Trophoblast cell (in vitro differentiated cells and primary cell): ENCODE results near the gene PRKN.

Source experiments
- DNase-seq, 2 donors: peaks; one replicate each; pipeline ENCODE4 v3.0.0-alpha.2; 2016
- H2AFZ ChIP-seq: 2 replicates; pipeline ENCODE4 v1.6.1; 2013; ENCODE audit warnings: low read length, moderate library complexity, mild to moderate bottlenecking; ENCODE audit not compliant: insufficient read depth, poor library complexity
- H2AK5ac ChIP-seq: 2 replicates; pipeline ENCODE4 v1.6.1; 2013; ENCODE audit warnings: mild to moderate bottlenecking, low read length
- H2BK120ac ChIP-seq: 2 replicates; pipeline ENCODE4 v1.6.1; 2013; ENCODE audit warnings: low read length, mild to moderate bottlenecking, moderate library complexity; ENCODE audit not compliant: insufficient read depth, poor library complexity
- H2BK12ac ChIP-seq: 2 replicates; pipeline ENCODE4 v1.6.1; 2013; ENCODE audit warnings: mild to moderate bottlenecking, low read length, moderate library complexity
- H2BK5ac ChIP-seq: 2 replicates; pipeline ENCODE4 v1.6.1; 2013; ENCODE audit warnings: low read length, low read depth, moderate library complexity, mild to moderate bottlenecking; ENCODE audit not compliant: poor library complexity
- H3K14ac ChIP-seq: 2 replicates; pipeline ENCODE4 v1.6.1; 2013; ENCODE audit warnings: mild to moderate bottlenecking, low read length
- H3K18ac ChIP-seq: 2 replicates; pipeline ENCODE4 v1.6.1; 2013; ENCODE audit warnings: mild to moderate bottlenecking, low read length
- H3K23ac ChIP-seq: 2 replicates; pipeline ENCODE4 v1.6.1; 2013; ENCODE audit warnings: low read length
- H3K27ac ChIP-seq: 2 replicates; pipeline ENCODE4 v1.5.1; 2013; ENCODE audit warnings: low read depth, mild to moderate bottlenecking, inconsistent platforms, low read length, moderate library complexity
- H3K27me3 ChIP-seq: 2 replicates; pipeline ENCODE4 v1.6.1; 2013; ENCODE audit warnings: inconsistent platforms, mild to moderate bottlenecking, low read length, moderate library complexity; ENCODE audit not compliant: insufficient read depth
- H3K36me3 ChIP-seq, 2 experiments: 1 replicate in 1 of 2; 2 replicates in 1 of 2; pipeline ENCODE4 v1.6.1; 2013; ENCODE audit warnings: low read length in 2 of 2, mild to moderate bottlenecking in 2 of 2, moderate library complexity in 1 of 2; ENCODE audit not compliant: insufficient read depth in 2 of 2, control insufficient read depth in 1 of 2
- H3K4ac ChIP-seq: 2 replicates; pipeline ENCODE4 v1.6.1; 2013; ENCODE audit warnings: low read depth, mild to moderate bottlenecking, low read length, moderate library complexity
- H3K4me1 ChIP-seq, 2 experiments: 1 replicate in 1 of 2; 2 replicates in 1 of 2; pipeline ENCODE4 v1.6.1; 2013; ENCODE audit warnings: low read length in 2 of 2, mild to moderate bottlenecking in 2 of 2, moderate library complexity in 1 of 2; ENCODE audit not compliant: insufficient read depth in 2 of 2, control insufficient read depth in 1 of 2
- H3K4me2 ChIP-seq: 2 replicates; pipeline ENCODE4 v1.6.1; 2013; ENCODE audit warnings: inconsistent platforms, mild to moderate bottlenecking, low read length, moderate library complexity
- H3K4me3 ChIP-seq: 2 replicates; pipeline ENCODE4 v1.5.1; 2013; ENCODE audit warnings: mild to moderate bottlenecking, low read depth, low read length, inconsistent platforms
- H3K79me1 ChIP-seq: one replicate; pipeline ENCODE4 v1.6.1; 2013; ENCODE audit warnings: low read length
- H3K79me2 ChIP-seq: 2 replicates; pipeline ENCODE4 v1.6.1; 2013; ENCODE audit warnings: low read length, mild to moderate bottlenecking; ENCODE audit not compliant: control insufficient read depth, insufficient read depth, poor library complexity
- H3K9ac ChIP-seq: 2 replicates; pipeline ENCODE4 v1.6.1; 2013; ENCODE audit warnings: mild to moderate bottlenecking, low read length
- H3K9me3 ChIP-seq: 2 replicates; pipeline ENCODE4 v1.6.1; 2013; ENCODE audit warnings: low read depth, mild to moderate bottlenecking, control low read depth, inconsistent platforms, low read length; ENCODE audit not compliant: insufficient read depth
- H4K12ac ChIP-seq: 2 replicates; pipeline ENCODE4 v1.6.1; 2013; ENCODE audit warnings: low read depth, mild to moderate bottlenecking, low read length, moderate library complexity
- H4K8ac ChIP-seq: 2 replicates; pipeline ENCODE4 v1.6.1; 2013; ENCODE audit warnings: low read depth, mild to moderate bottlenecking, low read length, moderate library complexity
- H4K91ac ChIP-seq: one replicate; pipeline ENCODE4 v1.6.1; 2013; ENCODE audit warnings: low read depth, mild to moderate bottlenecking, low read length, moderate library complexity
- WGBS: extraction: QIAGEN DNeasy Blood & Tissue Kit; methylation state at CpG from one replicate; pipeline ENCODE4 v1.1.7; 2013; ENCODE audit warnings: missing lambda C conversion rate; ENCODE audit not compliant: insufficient read length, insufficient coverage; ENCODE audit errors: extremely low coverage; 5-methylcytosine and 5-hydroxymethylcytosine counted together

Gene PRKN

DNA sequence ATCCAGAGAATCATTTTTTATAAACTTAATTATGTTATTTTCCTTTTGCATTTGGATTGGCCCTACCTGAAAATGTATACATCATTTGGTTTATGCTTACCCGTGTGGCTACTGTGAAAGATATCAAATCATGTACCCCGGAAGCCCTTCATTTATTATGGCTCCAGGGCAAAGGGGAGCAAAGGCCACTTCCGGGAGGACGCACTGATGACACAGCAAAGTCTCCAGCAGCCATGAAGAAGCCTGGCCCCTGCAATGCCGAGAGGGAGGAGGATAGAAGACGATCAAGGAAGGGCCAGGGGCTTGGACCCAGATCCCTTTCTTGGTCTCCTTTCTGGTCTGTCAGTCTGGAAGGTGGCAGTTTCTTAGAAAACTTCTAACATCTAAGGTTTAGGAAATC, 1073.4 kb downstream of the PRKN start:
- H3K4me3 ChIP-seq, result no peak overlapping the region
- no peaks in the 10 kb centered on the region for H3K79me1 ChIP-seq
- no peak overlapping the region for H2AFZ ChIP-seq
- H2BK120ac ChIP-seq, result no peak overlapping the region
- no peak for DNase-seq
- H3K18ac ChIP-seq, result no peak overlapping the region
- H4K12ac ChIP-seq, result no peak overlapping the region
- no peak overlapping the region for H3K27ac ChIP-seq
- WGBS, result no CpG with 5 or more reads among the region's 6 CpGs
- no peaks in the 10 kb centered on the region for H3K4me1 ChIP-seq
- H3K23ac ChIP-seq, result no peak overlapping the region
- H3K27me3 ChIP-seq, result no peaks in the 10 kb centered on the region
- no peak overlapping the region for H3K4me2 ChIP-seq
- no peak overlapping the region for H4K91ac ChIP-seq
- no peak overlapping the region for H4K8ac ChIP-seq
- H2BK12ac ChIP-seq, result no peak overlapping the region
- H3K79me2 ChIP-seq, result no peaks in the 10 kb centered on the region
- no peaks in the 10 kb centered on the region for H3K36me3 ChIP-seq
- no peak overlapping the region for H3K14ac ChIP-seq
- H3K4ac ChIP-seq, result no peak overlapping the region
- no peak overlapping the region for H2AK5ac ChIP-seq
- H3K9ac ChIP-seq, result no peak overlapping the region
- peaks cover 2% of the 10 kb centered on the region for H3K9me3 ChIP-seq
- H2BK5ac ChIP-seq, result no peak overlapping the region

DNA sequence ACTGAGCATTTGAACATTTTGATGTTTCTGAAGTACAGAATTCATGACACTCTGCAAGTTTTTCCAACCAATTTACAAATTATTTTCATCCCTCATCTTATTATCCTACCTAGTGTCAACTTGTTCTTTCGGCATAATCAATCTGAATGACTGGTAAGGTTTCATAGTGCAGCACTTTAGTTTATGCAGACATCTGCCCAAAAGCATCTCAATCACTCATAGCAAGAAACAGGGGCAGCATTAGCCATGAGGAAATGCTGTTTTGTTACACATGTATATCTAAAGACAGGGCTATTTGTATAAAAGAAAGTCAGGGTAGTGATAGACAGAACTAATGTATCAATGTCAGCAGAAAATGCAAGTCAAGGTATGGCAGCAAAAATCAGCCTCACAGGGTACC, 1075.6 kb downstream of the PRKN start:
- Histone ChIP-seq H2BK5ac (no peak overlapping the region), H3K18ac (no peak overlapping the region), H2AFZ (no peak overlapping the region), H2AK5ac (no peak overlapping the region), H2BK120ac (no peak overlapping the region), H3K4me2 (no peak overlapping the region), H4K8ac (no peak overlapping the region), H3K23ac (no peak overlapping the region), H3K27ac (no peak overlapping the region), H3K27me3 (no peaks in the 10 kb centered on the region), H3K79me2 (no peaks in the 10 kb centered on the region), H4K91ac (no peak overlapping the region), H3K9me3 (peaks cover 2% of the 10 kb centered on the region), H4K12ac (no peak overlapping the region), H3K14ac (no peak overlapping the region), H2BK12ac (no peak overlapping the region), H3K36me3 (no peaks in the 10 kb centered on the region), H3K9ac (no peak overlapping the region), H3K79me1 (no peaks in the 10 kb centered on the region), H3K4me1 (no peaks in the 10 kb centered on the region), H3K4ac (no peak overlapping the region), H3K4me3 (no peak overlapping the region)
- DNase-seq, result no peak
- 100% methylated on average over 1 of the region's 1 CpG for WGBS

- H3K9ac ChIP-seq, result no peak overlapping the region
These were observed 1077.7 kb downstream of the PRKN start for GRCh38 chr6:161649841-161650240.

DNA sequence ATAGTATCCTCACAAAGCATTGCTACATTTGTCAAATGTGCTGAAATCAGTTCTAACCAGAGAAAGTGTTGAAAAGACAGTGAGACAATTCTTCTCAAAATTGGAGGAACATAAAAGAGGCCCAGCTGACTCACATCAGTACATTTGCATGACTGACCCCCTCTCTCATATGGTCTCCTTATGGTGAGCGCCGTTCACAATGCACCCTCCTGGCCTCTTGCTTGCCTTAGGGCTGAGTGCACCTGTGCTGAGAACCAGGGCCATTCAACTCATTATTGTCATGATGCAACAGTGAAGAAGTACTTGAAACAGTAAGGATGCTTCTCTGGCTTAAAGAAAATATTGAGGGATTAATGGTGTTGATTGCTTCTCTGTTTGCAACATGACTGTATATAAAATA, 1078.5 kb downstream of the PRKN start:
- Histone ChIP-seq H2BK120ac (no peak overlapping the region), H3K9me3 (peaks cover 3% of the 10 kb centered on the region), H3K14ac (no peak overlapping the region), H2AK5ac (no peak overlapping the region), H3K27ac (no peak overlapping the region), H3K79me1 (no peaks in the 10 kb centered on the region), H3K4ac (no peak overlapping the region), H3K4me3 (no peak overlapping the region), H3K9ac (no peak overlapping the region), H3K27me3 (no peaks in the 10 kb centered on the region), H3K79me2 (no peaks in the 10 kb centered on the region), H4K12ac (no peak overlapping the region), H3K36me3 (no peaks in the 10 kb centered on the region), H4K8ac (no peak overlapping the region), H3K23ac (no peak overlapping the region), H4K91ac (no peak overlapping the region), H3K18ac (no peak overlapping the region), H2BK12ac (no peak overlapping the region), H2BK5ac (no peak overlapping the region), H3K4me1 (no peaks in the 10 kb centered on the region), H2AFZ (no peak overlapping the region), H3K4me2 (no peak overlapping the region)
- WGBS, result no CpG with 5 or more reads among the region's 2 CpGs
- DNase-seq, result no peak

More at GRCh38 chr6:161649841-161650240, 1077.7 kb downstream of the PRKN start:
- no peak overlapping the region for H4K8ac ChIP-seq
- no peaks in the 10 kb centered on the region for H3K36me3 ChIP-seq
- no peak overlapping the region for H2AK5ac ChIP-seq
- no peak overlapping the region for H2BK120ac ChIP-seq
- H3K9me3 ChIP-seq, result peaks cover 4% of the 10 kb centered on the region
- H3K4ac ChIP-seq, result no peak overlapping the region
- DNase-seq, result no peak
- no peak overlapping the region for H4K12ac ChIP-seq
- no peak overlapping the region for H3K14ac ChIP-seq
- H3K4me1 ChIP-seq, result no peaks in the 10 kb centered on the region
- H3K27me3 ChIP-seq, result no peaks in the 10 kb centered on the region
- no peaks in the 10 kb centered on the region for H3K79me1 ChIP-seq
- WGBS, result no CpG with 5 or more reads among the region's 4 CpGs
- H3K4me3 ChIP-seq, result no peak overlapping the region
- H2BK12ac ChIP-seq, result no peak overlapping the region
- no peak overlapping the region for H2BK5ac ChIP-seq
- H3K79me2 ChIP-seq, result no peaks in the 10 kb centered on the region
- H3K27ac ChIP-seq, result no peak overlapping the region
- H3K18ac ChIP-seq, result no peak overlapping the region
- H3K23ac ChIP-seq, result no peak overlapping the region
- H3K4me2 ChIP-seq, result no peak overlapping the region
- H2AFZ ChIP-seq, result no peak overlapping the region
- no peak overlapping the region for H4K91ac ChIP-seq
